ENCODE measurements around the gene GALNT16. TPM values are rescaled to one million over a fixed set of nuclear protein-coding genes. Genes with fewer than 3 reads are reported as not detected.

The GALNT16 gene
- total and polyA plus RNA-seq, 2 donors (not counting 1 experiment from before 2014, with no cell fraction given) = 0.09 to 3.4 TPM

GRCh38 chr14:69351911-69352310 lies 92.0 kb downstream of the GALNT16 start:
- Histone ChIP-seq H3K9ac (ENCODE audit: low read length) (no peak overlapping the region), H3K27ac (ENCODE audit: low read length in 2 of 2) (no peak overlapping the region), H4K20me1 (ENCODE audit: control insufficient read depth, insufficient read depth, low read length, poor library complexity, severe bottlenecking) (no peaks in the 10 kb centered on the region), H3K36me3 (replicated peaks in 1 of 2; ENCODE audit: control extremely low read depth in 1 of 2, control insufficient read depth in 1 of 2, extremely low read depth in 1 of 2, insufficient read depth in 2 of 2, low read length in 1 of 2) (no peaks in the 10 kb centered on the region), H2AFZ (ENCODE audit: insufficient read depth, low read depth, low read length, poor library complexity, severe bottlenecking) (no peak overlapping the region), H3K79me2 (ENCODE audit: control insufficient read depth, insufficient read depth, low read length) (no peaks in the 10 kb centered on the region), H3K9me3 (ENCODE audit: control extremely low read depth in 1 of 3, control insufficient read depth in 2 of 3, insufficient read depth in 1 of 3, low read length in 2 of 3) (no peaks in the 10 kb centered on the region), H3K4me2 (replicated peaks; ENCODE audit: low read depth, low read length, poor library complexity, severe bottlenecking) (no peak overlapping the region), H3K4me3 (ENCODE audit: control extremely low read depth in 1 of 5, extremely low read depth in 1 of 5, insufficient read depth in 1 of 5, low read depth in 2 of 5, low read length in 4 of 5) (no peak overlapping the region), H3K27me3 (replicated peaks in 1 of 4; ENCODE audit: control extremely low read depth in 1 of 4, control insufficient read depth in 3 of 4, insufficient read depth in 4 of 4, low read length in 3 of 4) (no peaks in the 10 kb centered on the region), H3K4me1 (ENCODE audit: control insufficient read depth in 2 of 2, insufficient read depth in 2 of 2, low read length in 2 of 2) (peaks cover 27 to 45% of the 10 kb centered on the region in 2 donors)
- POLR2A ChIA-PET = no interaction called here
- Mint-ChIP-seq H3K4me1 (peaks cover 41% of the 10 kb centered on the region), H3K27me3 (no peaks in the 10 kb centered on the region), H3K27ac (peak overlapping the region; percentile 56), H3K9me3 (ENCODE audit: insufficient read depth) (no peaks in the 10 kb centered on the region), H3K4me3 (no peak overlapping the region)
- TF ChIP-seq EZH2 (IDR thresholded peaks at IDR 0.05; ENCODE audit: borderline replicate concordance, insufficient read depth, low read depth, low read length, poor library complexity, severe bottlenecking) (no peak), CTCF (IDR thresholded peaks at IDR 0.05) (no peak)
- intact Hi-C loops (cut with micrococcal nuclease) = no loop called here
- ATAC-seq (ENCODE audit: low read depth) (no peak), DNase-seq (no peak)
- CTCF ChIA-PET = no interaction called here
- 100% methylated on average over 1 of the region's 5 CpGs for WGBS (ENCODE audit: insufficient coverage)

DNA sequence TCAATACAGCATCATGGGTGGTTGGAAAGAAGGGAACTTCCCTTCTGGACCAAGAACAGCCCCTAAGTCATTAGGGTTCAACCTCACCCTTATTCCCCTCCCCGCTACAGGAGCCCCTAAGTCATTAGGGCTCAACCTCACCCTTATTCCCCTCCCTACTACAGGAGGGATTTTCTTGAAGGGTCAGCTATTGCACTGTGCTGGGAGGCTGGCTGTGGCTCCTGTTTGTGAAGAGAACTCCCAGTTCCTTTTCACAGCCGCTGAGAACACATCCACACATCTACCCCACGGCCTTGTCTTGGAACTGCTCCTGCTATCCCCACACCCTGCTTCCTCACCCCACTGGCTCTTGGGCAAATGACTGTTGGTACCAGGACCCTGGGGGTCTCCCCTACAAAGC lies 93.2 kb downstream of the GALNT16 start:
- no peak for TF ChIP-seq EZH2 (IDR thresholded peaks at IDR 0.05; ENCODE audit: borderline replicate concordance, insufficient read depth, low read depth, low read length, poor library complexity, severe bottlenecking)
- TF ChIP-seq CTCF (IDR thresholded peaks at IDR 0.05) = no peak
- Mint-ChIP-seq H3K27ac (peak overlapping the region; percentile 72), H3K4me3 (no peak overlapping the region), H3K4me1 (peaks cover 41% of the 10 kb centered on the region), H3K9me3 (ENCODE audit: insufficient read depth) (no peaks in the 10 kb centered on the region), H3K27me3 (no peaks in the 10 kb centered on the region)
- ATAC-seq (ENCODE audit: low read depth) (no peak), DNase-seq (no peak)
- Histone ChIP-seq H4K20me1 (ENCODE audit: control insufficient read depth, insufficient read depth, low read length, poor library complexity, severe bottlenecking) (no peaks in the 10 kb centered on the region), H3K27me3 (replicated peaks in 1 of 4; ENCODE audit: control extremely low read depth in 1 of 4, control insufficient read depth in 3 of 4, insufficient read depth in 4 of 4, low read length in 3 of 4) (no peaks in the 10 kb centered on the region), H3K9me3 (ENCODE audit: control extremely low read depth in 1 of 3, control insufficient read depth in 2 of 3, insufficient read depth in 1 of 3, low read length in 2 of 3) (no peaks in the 10 kb centered on the region), H2AFZ (ENCODE audit: insufficient read depth, low read depth, low read length, poor library complexity, severe bottlenecking) (no peak overlapping the region), H3K79me2 (ENCODE audit: control insufficient read depth, insufficient read depth, low read length) (no peaks in the 10 kb centered on the region), H3K27ac (ENCODE audit: low read length in 2 of 2) (no peak overlapping the region), H3K4me1 (ENCODE audit: control insufficient read depth in 2 of 2, insufficient read depth in 2 of 2, low read length in 2 of 2) (peaks cover 27 to 45% of the 10 kb centered on the region in 2 donors), H3K36me3 (replicated peaks in 1 of 2; ENCODE audit: control extremely low read depth in 1 of 2, control insufficient read depth in 1 of 2, extremely low read depth in 1 of 2, insufficient read depth in 2 of 2, low read length in 1 of 2) (no peaks in the 10 kb centered on the region), H3K4me2 (replicated peaks; ENCODE audit: low read depth, low read length, poor library complexity, severe bottlenecking) (no peak overlapping the region), H3K4me3 (ENCODE audit: control extremely low read depth in 1 of 5, extremely low read depth in 1 of 5, insufficient read depth in 1 of 5, low read depth in 2 of 5, low read length in 4 of 5) (no peak overlapping the region), H3K9ac (ENCODE audit: low read length) (no peak overlapping the region)
- intact Hi-C loops (cut with micrococcal nuclease) = no loop called here
- 84% methylated on average over 2 of the region's 3 CpGs for WGBS (ENCODE audit: insufficient coverage)
- POLR2A ChIA-PET = no interaction called here
- CTCF ChIA-PET = interaction anchor here (0.6 kb wide), 1 partner anchor 518 kb away, joined by 4 read pairs; no protein-coding TSS in a partner anchor
